GM23338 (cell line): ENCODE measurements around the gene CORO2A. TPM values are rescaled to one million over a fixed set of nuclear protein-coding genes. Genes with fewer than 3 reads are reported as not detected.

ENCODE experiments used
- ATAC-seq: fragments of 200-7000 bp; cut with Tn5 transposase; 3 replicates; pipeline ENCODE4 v1.9.1; 2020
- DNase-seq: peaks from one replicate; pipeline ENCODE4 v3.0.0-alpha.2; 2015; ENCODE audit warnings: low spot score
- H2AFZ ChIP-seq: fragments of 200-600 bp; sonication (generic); 2 replicates; pipeline ENCODE4 v1.8.0; 2016; ENCODE audit warnings: antibody characterized with exemption, mild to moderate bottlenecking, moderate library complexity
- H3F3A ChIP-seq: fragments of 200-600 bp; sonication (generic); replicated peaks from 2 replicates; pipeline ENCODE4 v1.8.0; 2017; ENCODE audit warnings: antibody characterized with exemption, mixed run types, low read depth
- H3K27ac ChIP-seq: fragments of 200-600 bp; sonication (generic); 2 replicates; pipeline ENCODE4 v1.6.1; 2016; ENCODE audit warnings: low read depth
- H3K27me3 ChIP-seq: fragments of 200-600 bp; sonication (generic); 2 replicates; pipeline ENCODE4 v1.8.0; 2016; ENCODE audit warnings: mild to moderate bottlenecking, mixed run types, moderate library complexity; ENCODE audit not compliant: insufficient read depth
- H3K36me3 ChIP-seq: fragments of 200-600 bp; sonication (generic); 2 replicates; pipeline ENCODE4 v1.8.0; 2016; ENCODE audit warnings: mild to moderate bottlenecking; ENCODE audit not compliant: insufficient read depth
- H3K4me1 ChIP-seq: fragments of 200-600 bp; sonication (generic); 2 replicates; pipeline ENCODE4 v1.8.0; 2016; ENCODE audit warnings: mild to moderate bottlenecking, moderate library complexity; ENCODE audit not compliant: insufficient read depth
- H3K4me2 ChIP-seq: fragments of 200-600 bp; sonication (generic); 2 replicates; pipeline ENCODE4 v1.7.1; 2017; ENCODE audit warnings: mixed run types
- H3K4me3 ChIP-seq: fragments of 200-600 bp; sonication (generic); 2 replicates; pipeline ENCODE4 v1.6.1; 2016; ENCODE audit warnings: mixed run types
- H3K79me2 ChIP-seq: fragments of 200-600 bp; sonication (generic); replicated peaks from 2 replicates; pipeline ENCODE4 v1.8.0; 2017; ENCODE audit warnings: mild to moderate bottlenecking; ENCODE audit not compliant: insufficient read depth
- H3K9me2 ChIP-seq: fragments of 200-600 bp; sonication (generic); 2 replicates; pipeline ENCODE4 v1.8.0; 2017; ENCODE audit not compliant: insufficient read depth
- H4K20me1 ChIP-seq: fragments of 200-600 bp; sonication (generic); replicated peaks from 2 replicates; pipeline ENCODE4 v1.8.0; 2017; ENCODE audit warnings: mild to moderate bottlenecking; ENCODE audit not compliant: insufficient read depth
- H3K27ac Mint-ChIP-seq: 2 replicates; pipeline ENCODE4 v1.8.0; 2020; ENCODE audit warnings: inconsistent platforms, mild to moderate bottlenecking, moderate library complexity, mixed read lengths
- H3K27me3 Mint-ChIP-seq: 3 replicates; pipeline ENCODE4 v1.8.0; 2022; ENCODE audit warnings: low read depth, mild to moderate bottlenecking, moderate library complexity, mixed read lengths, inconsistent platforms; ENCODE audit not compliant: insufficient read depth, poor library complexity
- H3K36me3 Mint-ChIP-seq: 3 replicates; pipeline ENCODE4 v1.8.0; 2021; ENCODE audit warnings: low read depth, mild to moderate bottlenecking, inconsistent platforms, moderate library complexity, mixed read lengths
- H3K4me1 Mint-ChIP-seq: 3 replicates; pipeline ENCODE4 v1.8.0; 2020; ENCODE audit warnings: mild to moderate bottlenecking, inconsistent platforms, mixed read lengths
- H3K4me3 Mint-ChIP-seq: 3 replicates; pipeline ENCODE4 v1.8.0; 2021; ENCODE audit warnings: moderate library complexity, mild to moderate bottlenecking, inconsistent platforms, mixed read lengths
- H3K9me3 Mint-ChIP-seq: 3 replicates; pipeline ENCODE4 v1.8.0; 2020; ENCODE audit warnings: moderate library complexity, mild to moderate bottlenecking, inconsistent platforms, mixed read lengths
- CREB1 ChIP-seq: fragments of 250-450 bp; sonication (Bioruptor Pico); IDR thresholded peaks from 2 replicates; pipeline ENCODE4 v1.5.0; 2020; ENCODE audit warnings: low read depth, mild to moderate bottlenecking, moderate library complexity
- ETS1 ChIP-seq: IDR thresholded peaks from 2 replicates; pipeline ENCODE4 v1.6.1; 2016; ENCODE audit warnings: antibody characterized with exemption
- EZH2 ChIP-seq: fragments of 200-600 bp; sonication (generic); IDR thresholded peaks from one replicate; pipeline ENCODE4 v1.8.0; 2017; ENCODE audit warnings: antibody characterized with exemption, mild to moderate bottlenecking, low read depth; ENCODE audit not compliant: unreplicated experiment
- EZH2phosphoT487 ChIP-seq: fragments of 200-600 bp; sonication (generic); IDR thresholded peaks from one replicate; pipeline ENCODE4 v1.8.1; 2018; ENCODE audit warnings: antibody characterized with exemption; ENCODE audit not compliant: unreplicated experiment
- JUNB ChIP-seq: IDR thresholded peaks from one replicate; pipeline ENCODE4 v1.6.1; 2016; ENCODE audit warnings: antibody characterized with exemption; ENCODE audit not compliant: unreplicated experiment
- NANOG ChIP-seq: IDR thresholded peaks from 2 replicates; pipeline ENCODE4 v1.6.1; 2016; ENCODE audit warnings: antibody characterized with exemption, borderline replicate concordance
- POLR2AphosphoS5 ChIP-seq: IDR thresholded peaks from 2 replicates; pipeline ENCODE4 v1.6.1; 2016; ENCODE audit warnings: antibody characterized with exemption, low read depth
- REST ChIP-seq: IDR thresholded peaks from one replicate; pipeline ENCODE4 v1.6.1; 2018; ENCODE audit warnings: antibody characterized with exemption; ENCODE audit not compliant: unreplicated experiment
- STAT1 ChIP-seq: IDR thresholded peaks from one replicate; pipeline ENCODE4 v1.6.1; 2016; ENCODE audit warnings: antibody characterized with exemption; ENCODE audit not compliant: unreplicated experiment
- ZNF331 ChIP-seq: fragments of 250-450 bp; sonication (Bioruptor Pico); IDR thresholded peaks from 2 replicates; pipeline ENCODE4 v1.5.0; 2020; ENCODE audit warnings: low read depth, mild to moderate bottlenecking, moderate library complexity
- ZNF462 ChIP-seq: fragments of 250-450 bp; sonication (Bioruptor Pico); IDR thresholded peaks from 2 replicates; pipeline ENCODE4 v1.5.0; 2020; ENCODE audit warnings: mild to moderate bottlenecking, moderate library complexity
- polyA plus RNA-seq: library from polyadenylated mRNA; unstranded; fragments of >200 nt; fragmentation: Nextera tagmentation; extraction: Ambion mirVana; gene quantifications from 2 replicates; pipeline ENCODE4 v1.2.1, GENCODE V29; 2016
- total RNA-seq: library from RNA; depleted of rRNA; stranded (reverse); fragments of >200 nt; shearing (Covaris generic); gene quantifications from 2 replicates; pipeline ENCODE4 v1.2.3, GENCODE V29; 2014

Gene CORO2A
- total and polyA plus RNA-seq, 2 experiments from 2014 or later: 12.9 to 27.6 TPM

- TF ChIP-seq NANOG (no peak), EZH2phosphoT487 (no peak), EZH2 (no peak), REST (no peak)
Measured at GRCh38 chr9:98095401-98095800, 97.0 kb downstream of the CORO2A start (continued).

GRCh38 chr9:98094851-98095250 lies 97.6 kb downstream of the CORO2A start:
- H3F3A ChIP-seq: no peaks in the 10 kb centered on the region
- TF ChIP-seq EZH2 (no peak), REST (no peak), ZNF331 (CRISPR knock-in tag) (no peak), CREB1 (no peak), NANOG (no peak), EZH2phosphoT487 (no peak), POLR2AphosphoS5 (no peak), STAT1 (no peak), ZNF462 (CRISPR knock-in tag) (no peak), JUNB (no peak), ETS1 (no peak)

More at GRCh38 chr9:98094851-98095250, 97.6 kb downstream of the CORO2A start:
- no peak for ATAC-seq
- no peaks in the 10 kb centered on the region for H3K79me2 ChIP-seq
- peaks cover 18% of the 10 kb centered on the region for H3K4me1 ChIP-seq
- DNase-seq: no peak
- peaks cover 5% of the 10 kb centered on the region; the same call in 1 of the 2 replicates for H3K36me3 ChIP-seq
- H3K4me3 ChIP-seq: no peak overlapping the region
- no peaks in the 10 kb centered on the region for H3K9me3 Mint-ChIP-seq
- no peaks in the 10 kb centered on the region for H3K9me2 ChIP-seq
- no peaks in the 10 kb centered on the region for H3K27me3 ChIP-seq
- no peak overlapping the region for H2AFZ ChIP-seq
- H3K4me3 Mint-ChIP-seq: no peak overlapping the region
- H3K27ac ChIP-seq: no peak overlapping the region
- H3K36me3 Mint-ChIP-seq: peaks cover 8% of the 10 kb centered on the region
- no peaks in the 10 kb centered on the region for H4K20me1 ChIP-seq
- H3K27me3 Mint-ChIP-seq: peaks cover 23% of the 10 kb centered on the region
- no peak overlapping the region for H3K4me2 ChIP-seq
- no peak overlapping the region for H3K27ac Mint-ChIP-seq
- H3K4me1 Mint-ChIP-seq: peaks cover 29% of the 10 kb centered on the region
